HEK293 (cell line): ENCODE results near the gene CTNNBL1.
"Not testable (repeated sequence)": the region's sequence is repeated elsewhere in the genome, so short reads cannot be mapped to it uniquely, and the experiment has no call there.

ENCODE experiments used
- CTCF ChIA-PET: fragments of 350-600 bp; formaldehyde crosslinking; extraction: SDS; loops from one replicate; lab custom pipeline; 2021; ENCODE audit warnings: antibody characterized with exemption; lab: Yijun Ruan, JAX
- POLR2A ChIA-PET: fragments of 300-600 bp; formaldehyde crosslinking; extraction: SDS; loops from one replicate; lab custom pipeline; 2020; ENCODE audit warnings: antibody characterized with exemption, inconsistent platforms; lab: Yijun Ruan, JAX
- H3K27ac ChIP-seq: fragments of 200-500 bp; sonication (Bioruptor generic); 2 replicates; pipeline ENCODE4 v1.5.1; 2014; ENCODE audit warnings: low read depth, low read length, control low read depth, inconsistent platforms; ENCODE audit errors: extremely low read depth
- H3K36me3 ChIP-seq, 2 experiments: fragments of 200-500 bp in 1 of 2; sonication (Bioruptor generic) in 1 of 2; 1 replicate in 1 of 2; 2 replicates in 1 of 2; pipeline ENCODE4 v1.5.1; 2014 to 2017; ENCODE audit warnings: inconsistent platforms in 2 of 2, low read length in 2 of 2; ENCODE audit not compliant: control insufficient read depth in 2 of 2, insufficient read depth in 1 of 2
- H3K4me1 ChIP-seq: fragments of 200-500 bp; sonication (Bioruptor generic); 2 replicates; pipeline ENCODE4 v1.5.1; 2014; ENCODE audit warnings: mild to moderate bottlenecking, low read length, inconsistent platforms; ENCODE audit not compliant: control insufficient read depth, insufficient read depth
- H3K4me3 ChIP-seq: 2 replicates; pipeline ENCODE4 v1.5.1; 2011; ENCODE audit warnings: low read depth, mild to moderate bottlenecking, control low read depth, low read length, moderate library complexity
- H3K9me3 ChIP-seq: fragments of 200-500 bp; sonication (Bioruptor generic); 2 replicates; pipeline ENCODE4 v1.5.1; 2014; ENCODE audit warnings: low read depth, low read length, inconsistent platforms; ENCODE audit not compliant: control insufficient read depth, insufficient read depth
- GLIS2 ChIP-seq: fragments of 450-650 bp; formaldehyde crosslinking; IDR thresholded peaks from 2 replicates; pipeline ENCODE4 v1.5.1; 2016; ENCODE audit warnings: missing biosample characterization, missing genetic modification characterization
- SCRT1 ChIP-seq: fragments of 450-650 bp; formaldehyde crosslinking; IDR thresholded peaks from 2 replicates; pipeline ENCODE4 v1.5.1; 2016; ENCODE audit warnings: missing biosample characterization, missing genetic modification characterization, borderline replicate concordance
- SCRT2 ChIP-seq: fragments of 450-650 bp; formaldehyde crosslinking; IDR thresholded peaks from 2 replicates; pipeline ENCODE4 v1.5.1; 2016; ENCODE audit warnings: missing biosample characterization, missing genetic modification characterization
- SP2 ChIP-seq: fragments of 450-650 bp; formaldehyde crosslinking; IDR thresholded peaks from 2 replicates; pipeline ENCODE4 v1.5.1; 2016; ENCODE audit warnings: missing biosample characterization, missing genetic modification characterization
- YY2 ChIP-seq: fragments of 450-650 bp; formaldehyde crosslinking; IDR thresholded peaks from 2 replicates; pipeline ENCODE4 v1.5.1; 2016; ENCODE audit warnings: missing biosample characterization, missing genetic modification characterization
- ZBTB17 ChIP-seq: fragments of 450-650 bp; formaldehyde crosslinking; IDR thresholded peaks from 2 replicates; pipeline ENCODE4 v1.5.1; 2016; ENCODE audit warnings: missing biosample characterization, missing genetic modification characterization
- ZNF121 ChIP-seq: fragments of 450-650 bp; formaldehyde crosslinking; IDR thresholded peaks from 2 replicates; pipeline ENCODE4 v1.5.1; 2016; ENCODE audit warnings: missing biosample characterization, missing genetic modification characterization
- ZNF133 ChIP-seq: fragments of 450-650 bp; formaldehyde crosslinking; IDR thresholded peaks from 2 replicates; pipeline ENCODE4 v1.5.1; 2016; ENCODE audit warnings: missing biosample characterization, missing genetic modification characterization
- ZNF274 ChIP-seq, 2 experiments: fragments of 200-500 bp in 1 of 2; fragments of 450-650 bp in 1 of 2; sonication (Bioruptor generic) in 1 of 2; formaldehyde crosslinking in 1 of 2; IDR thresholded peaks; 2 replicates each; pipeline versions ENCODE4 v1.5.1 to v1.6.1; 2014 to 2016; ENCODE audit warnings: borderline replicate concordance in 1 of 2, inconsistent platforms in 1 of 2, low read length in 1 of 2, missing biosample characterization in 1 of 2, missing genetic modification characterization in 1 of 2
- ZNF302 ChIP-seq: fragments of 450-650 bp; formaldehyde crosslinking; IDR thresholded peaks from 2 replicates; pipeline ENCODE4 v1.5.1; 2016; ENCODE audit warnings: missing biosample characterization, missing genetic modification characterization, low read depth
- ZNF530 ChIP-seq: fragments of 450-650 bp; formaldehyde crosslinking; IDR thresholded peaks from 2 replicates; pipeline ENCODE4 v1.5.1; 2016; ENCODE audit warnings: low read depth, missing biosample characterization, missing genetic modification characterization
- ZNF561 ChIP-seq: fragments of 450-650 bp; IDR thresholded peaks from 2 replicates; pipeline ENCODE4 v1.5.1; 2018; ENCODE audit warnings: missing biosample characterization, missing genetic modification characterization, borderline replicate concordance
- ZSCAN23 ChIP-seq: fragments of 450-650 bp; formaldehyde crosslinking; IDR thresholded peaks from 2 replicates; pipeline ENCODE4 v1.5.1; 2016; ENCODE audit warnings: missing biosample characterization, missing genetic modification characterization
- TF ChIP-seq, protein P1 (sequence below): fragments of 450-650 bp; formaldehyde crosslinking; IDR thresholded peaks from 2 replicates; pipeline ENCODE4 v1.5.1; 2017; ENCODE audit warnings: missing biosample characterization, mild to moderate bottlenecking, missing genetic modification characterization, moderate library complexity
- TF ChIP-seq, protein P2 (sequence below): fragments of 450-650 bp; formaldehyde crosslinking; IDR thresholded peaks from 2 replicates; pipeline ENCODE4 v1.5.0; 2017; ENCODE audit warnings: missing biosample characterization, missing genetic modification characterization, borderline replicate concordance
- TF ChIP-seq, protein P3 (sequence below): fragments of 450-650 bp; formaldehyde crosslinking; IDR thresholded peaks from 2 replicates; pipeline ENCODE4 v1.5.1; 2016; ENCODE audit warnings: missing biosample characterization, missing genetic modification characterization
- TF ChIP-seq, protein P4 (sequence below): fragments of 450-650 bp; formaldehyde crosslinking; IDR thresholded peaks from 2 replicates; pipeline ENCODE4 v1.5.1; 2016; ENCODE audit warnings: missing biosample characterization, missing genetic modification characterization
- TF ChIP-seq, protein P5 (sequence below): IDR thresholded peaks from 2 replicates; pipeline ENCODE4 v1.6.1; 2011; ENCODE audit warnings: mild to moderate bottlenecking, low read depth, low read length, borderline replicate concordance

CTNNBL1 gene

DNA sequence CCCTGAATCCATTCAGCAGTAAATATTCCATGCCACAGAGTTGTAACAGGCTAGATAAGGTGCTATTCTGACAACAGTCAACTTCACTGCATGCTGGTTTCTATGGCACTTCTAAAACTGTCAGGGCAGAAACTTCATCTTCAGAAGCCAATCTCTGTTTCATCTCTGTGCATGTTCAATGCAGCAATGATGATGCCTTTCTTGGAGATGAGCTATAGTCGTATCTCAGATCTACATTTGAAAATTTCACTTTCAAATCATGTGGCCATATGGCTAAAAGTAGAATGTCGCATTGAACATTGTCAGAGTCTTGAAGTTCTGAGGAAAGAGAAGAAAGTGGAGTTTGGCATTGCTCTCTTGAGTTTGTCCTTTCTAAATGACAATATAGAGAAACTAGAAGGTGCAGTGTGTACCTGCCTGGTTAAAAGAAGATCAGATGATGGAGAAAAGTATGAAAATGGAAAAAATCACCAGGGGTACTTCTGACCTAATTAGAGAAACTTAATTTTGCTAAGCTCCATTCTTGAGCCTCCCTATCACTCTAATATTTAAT, 160.1 kb downstream of the CTNNBL1 start (continued):
- TF ChIP-seq, protein P1, sequence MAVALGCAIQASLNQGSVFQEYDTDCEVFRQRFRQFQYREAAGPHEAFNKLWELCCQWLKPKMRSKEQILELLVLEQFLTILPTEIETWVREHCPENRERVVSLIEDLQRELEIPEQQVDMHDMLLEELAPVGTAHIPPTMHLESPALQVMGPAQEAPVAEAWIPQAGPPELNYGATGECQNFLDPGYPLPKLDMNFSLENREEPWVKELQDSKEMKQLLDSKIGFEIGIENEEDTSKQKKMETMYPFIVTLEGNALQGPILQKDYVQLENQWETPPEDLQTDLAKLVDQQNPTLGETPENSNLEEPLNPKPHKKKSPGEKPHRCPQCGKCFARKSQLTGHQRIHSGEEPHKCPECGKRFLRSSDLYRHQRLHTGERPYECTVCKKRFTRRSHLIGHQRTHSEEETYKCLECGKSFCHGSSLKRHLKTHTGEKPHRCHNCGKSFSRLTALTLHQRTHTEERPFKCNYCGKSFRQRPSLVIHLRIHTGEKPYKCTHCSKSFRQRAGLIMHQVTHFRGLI (tag by site-specific recombination): no peak
- TF ChIP-seq, protein P2, sequence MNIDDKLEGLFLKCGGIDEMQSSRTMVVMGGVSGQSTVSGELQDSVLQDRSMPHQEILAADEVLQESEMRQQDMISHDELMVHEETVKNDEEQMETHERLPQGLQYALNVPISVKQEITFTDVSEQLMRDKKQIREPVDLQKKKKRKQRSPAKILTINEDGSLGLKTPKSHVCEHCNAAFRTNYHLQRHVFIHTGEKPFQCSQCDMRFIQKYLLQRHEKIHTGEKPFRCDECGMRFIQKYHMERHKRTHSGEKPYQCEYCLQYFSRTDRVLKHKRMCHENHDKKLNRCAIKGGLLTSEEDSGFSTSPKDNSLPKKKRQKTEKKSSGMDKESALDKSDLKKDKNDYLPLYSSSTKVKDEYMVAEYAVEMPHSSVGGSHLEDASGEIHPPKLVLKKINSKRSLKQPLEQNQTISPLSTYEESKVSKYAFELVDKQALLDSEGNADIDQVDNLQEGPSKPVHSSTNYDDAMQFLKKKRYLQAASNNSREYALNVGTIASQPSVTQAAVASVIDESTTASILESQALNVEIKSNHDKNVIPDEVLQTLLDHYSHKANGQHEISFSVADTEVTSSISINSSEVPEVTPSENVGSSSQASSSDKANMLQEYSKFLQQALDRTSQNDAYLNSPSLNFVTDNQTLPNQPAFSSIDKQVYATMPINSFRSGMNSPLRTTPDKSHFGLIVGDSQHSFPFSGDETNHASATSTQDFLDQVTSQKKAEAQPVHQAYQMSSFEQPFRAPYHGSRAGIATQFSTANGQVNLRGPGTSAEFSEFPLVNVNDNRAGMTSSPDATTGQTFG (tag by site-specific recombination): no peak
- TF ChIP-seq YY2 (tag by site-specific recombination) (no peak), SCRT1 (tag by site-specific recombination) (no peak)

DNA sequence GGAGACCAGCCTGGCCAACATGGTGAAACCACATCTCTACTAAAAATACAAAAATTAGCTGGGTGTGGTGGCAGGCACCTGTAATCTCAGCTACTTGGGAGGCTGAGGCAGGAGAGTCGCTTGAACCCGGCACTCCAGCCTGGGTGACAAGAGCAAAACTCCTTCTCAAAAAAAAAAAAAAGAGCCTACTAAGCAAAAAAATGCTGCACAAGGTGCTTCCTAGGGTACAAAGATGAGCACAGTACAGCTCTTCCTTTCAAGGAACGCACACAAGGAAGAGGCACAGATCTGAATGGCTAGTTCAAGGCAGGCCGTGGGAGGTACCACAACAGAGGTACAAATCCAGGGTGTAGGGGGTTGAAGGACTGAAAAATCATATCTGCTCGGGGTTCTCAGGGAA, 162.2 kb downstream of the CTNNBL1 start:
- H3K4me1 ChIP-seq, CTCF ChIA-PET, H3K27ac ChIP-seq, H3K9me3 ChIP-seq, H3K4me3 ChIP-seq, POLR2A ChIA-PET: not testable (repeated sequence)
- peaks cover 0 to 25% of the 10 kb centered on the region in 2 experiments; a peak in 2 of 3 replicates for H3K36me3 ChIP-seq

DNA sequence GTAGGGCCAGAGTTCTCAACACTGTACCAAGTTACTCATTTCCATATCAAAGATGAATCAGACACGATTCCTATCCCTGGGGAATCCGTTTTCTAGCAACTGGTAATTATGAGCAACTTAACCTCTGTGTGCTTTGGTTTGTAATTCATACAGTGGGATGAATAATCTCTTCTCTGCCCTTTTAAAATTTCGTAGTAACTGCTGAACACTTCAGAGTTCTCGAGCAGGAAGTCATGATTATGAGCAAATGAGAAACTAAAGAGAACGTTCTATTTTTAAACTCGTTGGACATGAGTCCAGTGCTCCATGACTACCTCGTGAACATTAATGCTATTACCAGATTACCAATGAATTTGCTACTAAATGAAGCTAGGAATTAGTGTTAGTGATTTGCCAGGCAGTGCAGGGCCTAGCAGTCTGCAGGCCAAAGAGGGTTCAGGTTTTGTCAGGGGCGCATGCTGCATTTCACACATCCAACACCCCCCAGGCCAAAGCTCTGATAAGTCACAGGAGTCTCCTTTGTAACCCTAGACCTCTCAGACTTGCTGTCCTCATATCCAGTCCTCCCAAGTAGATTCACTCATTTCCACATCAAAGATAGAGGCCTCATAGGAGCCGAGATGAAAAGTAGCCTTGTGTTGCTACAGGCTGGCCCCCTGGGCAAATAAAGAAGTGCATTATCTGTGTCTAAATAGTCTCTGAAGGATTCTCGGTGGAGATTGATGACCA, 163.3 kb downstream of the CTNNBL1 start:
- Histone ChIP-seq H3K36me3 (peaks cover 0 to 29% of the 10 kb centered on the region in 2 experiments; a peak in 2 of 3 replicates), H3K27ac (no peak overlapping the region)
- TF ChIP-seq ZNF133 (tag by site-specific recombination) (no peak), ZSCAN23 (tag by site-specific recombination) (no peak), GLIS2 (tag by site-specific recombination) (no peak)
- TF ChIP-seq, all 188 proteins: peak for 0
- CTCF ChIA-PET: interaction anchor here (1.1 kb wide), 1 partner anchor 293 kb away, joined by 3 read pairs; no protein-coding TSS in a partner anchor
- Histone ChIP-seq H3K4me1 (no peaks in the 10 kb centered on the region), H3K4me3 (no peak overlapping the region), H3K9me3 (no peaks in the 10 kb centered on the region)
- POLR2A ChIA-PET: no interaction called here

DNA sequence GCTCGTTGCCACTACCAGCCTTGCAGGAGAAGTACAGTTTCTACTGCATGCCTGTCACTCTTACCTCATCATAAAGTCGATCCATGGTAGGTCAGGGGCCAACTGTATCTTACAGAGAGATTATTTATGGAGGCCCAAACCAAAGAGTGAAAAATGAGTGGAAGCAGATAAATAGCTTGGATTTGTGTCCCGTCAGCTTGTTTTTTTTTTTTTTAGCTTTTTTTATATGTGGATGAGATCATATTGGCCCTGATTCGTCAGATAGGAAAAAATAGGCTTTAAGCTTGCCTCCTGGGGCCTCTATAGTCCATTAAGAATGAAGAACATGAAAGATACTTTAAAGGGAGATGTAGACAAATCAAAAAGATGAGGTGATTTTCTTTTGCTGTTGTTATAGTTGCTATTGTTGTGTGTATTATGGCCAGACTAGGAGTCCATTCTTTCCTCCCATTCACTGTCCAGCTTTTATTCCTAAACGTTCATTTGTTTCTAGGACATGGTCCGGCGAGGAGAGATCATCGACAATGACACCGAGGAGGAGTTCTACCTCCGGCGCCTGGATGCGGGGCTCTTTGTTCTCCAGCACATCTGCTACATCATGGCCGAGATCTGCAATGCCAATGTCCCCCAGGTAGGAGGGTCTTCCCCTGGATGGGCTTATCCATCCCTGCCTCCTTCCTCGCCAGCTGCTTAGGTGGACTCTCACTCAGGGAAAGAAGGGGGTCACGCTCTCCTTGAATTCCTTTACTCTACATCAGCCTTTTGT, 165.8 kb downstream of the CTNNBL1 start:
- Histone ChIP-seq H3K4me3 (no peak overlapping the region), H3K27ac (no peak overlapping the region), H3K36me3 (peaks cover 0 to 27% of the 10 kb centered on the region in 2 experiments; a peak in 2 of 3 replicates), H3K9me3 (no peaks in the 10 kb centered on the region), H3K4me1 (no peaks in the 10 kb centered on the region)
- ChIA-PET POLR2A (no interaction called here), CTCF (interaction anchor here (0.7 to 1.3 kb wide), 4 partner anchors 10 to 295 kb away, joined by 3 to 4 read pairs (median 3); no protein-coding TSS in a partner anchor)
- TF ChIP-seq, protein P3, sequence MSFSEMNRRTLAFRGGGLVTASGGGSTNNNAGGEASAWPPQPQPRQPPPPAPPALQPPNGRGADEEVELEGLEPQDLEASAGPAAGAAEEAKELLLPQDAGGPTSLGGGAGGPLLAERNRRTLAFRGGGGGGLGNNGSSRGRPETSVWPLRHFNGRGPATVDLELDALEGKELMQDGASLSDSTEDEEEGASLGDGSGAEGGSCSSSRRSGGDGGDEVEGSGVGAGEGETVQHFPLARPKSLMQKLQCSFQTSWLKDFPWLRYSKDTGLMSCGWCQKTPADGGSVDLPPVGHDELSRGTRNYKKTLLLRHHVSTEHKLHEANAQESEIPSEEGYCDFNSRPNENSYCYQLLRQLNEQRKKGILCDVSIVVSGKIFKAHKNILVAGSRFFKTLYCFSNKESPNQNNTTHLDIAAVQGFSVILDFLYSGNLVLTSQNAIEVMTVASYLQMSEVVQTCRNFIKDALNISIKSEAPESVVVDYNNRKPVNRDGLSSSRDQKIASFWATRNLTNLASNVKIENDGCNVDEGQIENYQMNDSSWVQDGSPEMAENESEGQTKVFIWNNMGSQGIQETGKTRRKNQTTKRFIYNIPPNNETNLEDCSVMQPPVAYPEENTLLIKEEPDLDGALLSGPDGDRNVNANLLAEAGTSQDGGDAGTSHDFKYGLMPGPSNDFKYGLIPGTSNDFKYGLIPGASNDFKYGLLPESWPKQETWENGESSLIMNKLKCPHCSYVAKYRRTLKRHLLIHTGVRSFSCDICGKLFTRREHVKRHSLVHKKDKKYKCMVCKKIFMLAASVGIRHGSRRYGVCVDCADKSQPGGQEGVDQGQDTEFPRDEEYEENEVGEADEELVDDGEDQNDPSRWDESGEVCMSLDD (tag by site-specific recombination): no peak
- TF ChIP-seq ZNF302 (tag by site-specific recombination) (no peak), SP2 (no peak), ZNF274 (IDR thresholded peaks at IDR 0.05; ENCODE audit: low read length) (no peak), ZNF274 (tag by site-specific recombination; IDR thresholded peaks at IDR 0.05; ENCODE audit: borderline replicate concordance) (no peak), ZNF530 (no peak), ZNF121 (tag by site-specific recombination) (no peak), SCRT2 (tag by site-specific recombination) (no peak), ZBTB17 (tag by site-specific recombination) (no peak), ZNF561 (tag by site-specific recombination) (no peak)
- TF ChIP-seq, protein P4, sequence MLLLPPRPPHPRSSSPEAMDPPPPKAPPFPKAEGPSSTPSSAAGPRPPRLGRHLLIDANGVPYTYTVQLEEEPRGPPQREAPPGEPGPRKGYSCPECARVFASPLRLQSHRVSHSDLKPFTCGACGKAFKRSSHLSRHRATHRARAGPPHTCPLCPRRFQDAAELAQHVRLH: no peak
- TF ChIP-seq, protein P5, sequence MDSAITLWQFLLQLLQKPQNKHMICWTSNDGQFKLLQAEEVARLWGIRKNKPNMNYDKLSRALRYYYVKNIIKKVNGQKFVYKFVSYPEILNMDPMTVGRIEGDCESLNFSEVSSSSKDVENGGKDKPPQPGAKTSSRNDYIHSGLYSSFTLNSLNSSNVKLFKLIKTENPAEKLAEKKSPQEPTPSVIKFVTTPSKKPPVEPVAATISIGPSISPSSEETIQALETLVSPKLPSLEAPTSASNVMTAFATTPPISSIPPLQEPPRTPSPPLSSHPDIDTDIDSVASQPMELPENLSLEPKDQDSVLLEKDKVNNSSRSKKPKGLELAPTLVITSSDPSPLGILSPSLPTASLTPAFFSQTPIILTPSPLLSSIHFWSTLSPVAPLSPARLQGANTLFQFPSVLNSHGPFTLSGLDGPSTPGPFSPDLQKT: no peak
